Measurements from ENCODE around the gene RACGAP1. TPM values are rescaled to one million over a fixed set of nuclear protein-coding genes. Genes with fewer than 3 reads are reported as not detected.

The RACGAP1 gene
- total RNA-seq (2013), result 8.1 TPM
- polyA plus RNA-seq, result 1 to 10 TPM; 3.1 to 5.4 (median 3.6) TPM
- polyA minus RNA-seq, result 4.4 and 6.4 TPM in 2 replicates
- total RNA-seq, result 4.4 to 43.0 (median 8.3) reads per million in 11 experiments

DNA sequence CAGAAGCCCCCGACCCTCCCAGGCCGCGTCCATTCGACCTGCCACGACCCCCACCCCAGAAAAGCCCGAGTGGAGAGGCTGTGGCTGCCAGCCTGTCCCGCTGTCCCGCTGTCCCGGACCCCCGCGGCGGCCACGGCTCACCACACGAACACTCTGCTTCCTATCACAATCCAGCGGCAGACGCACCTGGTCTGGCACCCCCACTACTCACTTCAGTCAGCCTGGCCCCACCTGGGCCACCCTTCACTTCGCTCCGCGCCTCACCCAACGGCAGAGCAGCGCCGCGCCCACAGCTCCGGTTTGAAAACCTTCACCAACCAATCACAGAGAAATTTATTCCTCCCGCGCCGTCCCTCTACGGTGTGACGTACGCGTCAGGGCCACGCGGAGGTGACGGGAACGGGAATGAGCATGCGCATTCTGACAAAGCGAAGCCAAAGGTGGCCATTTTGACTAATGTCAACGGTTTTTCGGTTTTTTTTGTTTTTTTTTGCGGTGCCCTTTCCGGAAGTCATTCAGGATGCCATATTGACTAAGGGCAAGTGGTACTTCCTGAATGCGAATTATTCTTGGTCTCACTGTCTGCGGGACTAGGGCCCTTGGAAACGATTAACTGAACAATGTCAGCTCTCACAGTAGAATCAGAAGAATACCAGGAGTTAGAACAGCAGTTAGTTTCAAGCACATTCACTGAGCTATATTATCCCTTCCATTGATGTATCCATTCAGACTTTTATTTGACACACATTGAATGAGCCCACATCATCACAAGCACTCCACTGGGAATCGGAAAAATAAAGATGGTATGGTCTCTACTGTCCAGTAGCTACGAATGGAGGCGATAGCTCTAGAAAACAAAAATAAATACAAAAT, at the start of gene RACGAP1:
TSS of gene RACGAP1 (minus strand) at position 308 of the 873 bp plus-strand sequence. CDS start 8,779 bp downstream, outside the sequence.
- peak; percentile 98 to 100 (median 99) for DNase-seq
- intact Hi-C loops (cut with micrococcal nuclease), result no loop called here
- Mint-ChIP-seq H3K4me3 (peak within 1 kb of the TSS; percentile 99 to 100), H3K4me1 (peaks cover 31% of the 10 kb centered on the region), H3K36me3 (peaks cover 18 to 26% of the 10 kb centered on the region in 2 donors), H3K9me3 (no peaks in the 10 kb centered on the region), H3K27me3 (ENCODE audit: low read depth in 3 of 3) (peaks cover 0 to 2% (median 0%) of the 10 kb centered on the region in 3 donors), H3K27ac (peak within 1 kb of the TSS; percentile 94 to 98 (median 95))
- Histone ChIP-seq H4K20me1 (ENCODE audit: insufficient read depth, low read length) (no peaks in the 10 kb centered on the region), H3K27ac (ENCODE audit: low read depth in 1 of 2, low read length in 2 of 2) (peak within 1 kb of the TSS; percentile 0 to 69), H3K36me3 (replicated peaks in 1 of 2; ENCODE audit: control insufficient read depth in 1 of 2, insufficient read depth in 2 of 2, low read length in 2 of 2) (peaks cover 6 to 16% of the 10 kb centered on the region in 2 donors), H3K4me3 (replicated peaks in 1 of 3; ENCODE audit: low read depth in 2 of 3, low read length in 3 of 3) (peak within 1 kb of the TSS; percentile 66 to 91 (median 82)), H3K27me3 (ENCODE audit: control insufficient read depth in 2 of 2, insufficient read depth in 2 of 2, low read length in 2 of 2) (no peaks in the 10 kb centered on the region), H3K79me2 (ENCODE audit: insufficient read depth, low read length) (peaks cover 50% of the 10 kb centered on the region), H2AFZ (ENCODE audit: insufficient read depth, low read depth, low read length, poor library complexity, severe bottlenecking) (peak within 1 kb of the TSS; percentile 80), H3K4me1 (ENCODE audit: control insufficient read depth in 1 of 2, insufficient read depth in 2 of 2, low read length in 2 of 2) (peaks cover 14% of the 10 kb centered on the region in 2 donors), H3K9me3 (replicated peaks in 1 of 2; ENCODE audit: control insufficient read depth in 1 of 2, insufficient read depth in 1 of 2, low read length in 2 of 2) (no peaks in the 10 kb centered on the region), H3K9ac (ENCODE audit: insufficient read depth, low read length, poor library complexity, severe bottlenecking) (peak within 1 kb of the TSS; percentile 60), H3K4me2 (replicated peaks; ENCODE audit: extremely low read depth, low read length, poor library complexity, severe bottlenecking) (peak within 1 kb of the TSS; percentile 82)
- TF ChIP-seq CTCF (IDR thresholded peaks at IDR 0.05), result no peak
- WGBS (ENCODE audit: insufficient coverage), result under 1% methylated on average over 44 of the region's 47 CpGs

DNA sequence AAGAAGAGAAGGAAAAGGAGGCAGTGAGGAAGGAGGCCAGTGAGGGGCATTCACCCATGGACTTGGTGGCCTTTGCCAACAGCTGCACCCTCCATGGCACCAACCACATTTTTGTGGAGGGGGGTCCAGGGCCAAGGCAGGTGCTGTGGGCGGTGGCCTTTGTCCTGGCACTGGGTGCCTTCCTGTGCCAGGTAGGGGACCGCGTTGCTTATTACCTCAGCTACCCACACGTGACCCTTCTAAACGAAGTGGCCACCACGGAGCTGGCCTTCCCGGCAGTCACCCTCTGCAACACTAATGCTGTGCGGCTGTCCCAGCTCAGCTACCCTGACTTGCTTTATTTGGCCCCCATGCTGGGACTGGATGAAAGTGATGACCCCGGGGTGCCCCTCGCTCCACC, 48.4 kb upstream of the RACGAP1 start:
- H2AFZ ChIP-seq (ENCODE audit: insufficient read depth, low read depth, low read length, poor library complexity, severe bottlenecking), result no peak overlapping the region
- WGBS (ENCODE audit: insufficient coverage), result 92% methylated on average over 10 of the region's 10 CpGs
- TF ChIP-seq CTCF (IDR thresholded peaks at IDR 0.05), result no peak

More for the DNA sequence above, 48.4 kb upstream of the RACGAP1 start:
- no peak overlapping the region for H3K9ac ChIP-seq (ENCODE audit: insufficient read depth, low read length, poor library complexity, severe bottlenecking)
- intact Hi-C loops (cut with micrococcal nuclease), result loop anchor here (2.0 kb wide), 2 partner anchors 101 to 103 kb away; no protein-coding TSS in a partner anchor
- no peaks in the 10 kb centered on the region for H4K20me1 ChIP-seq (ENCODE audit: insufficient read depth, low read length)
- Mint-ChIP-seq H3K36me3 (no peaks in the 10 kb centered on the region), H3K4me3 (no peak overlapping the region), H3K4me1 (peaks cover 11% of the 10 kb centered on the region), H3K27ac (peak overlapping the region in 1 of 7 donors; percentile 78), H3K9me3 (peaks cover 0 to 2% (median 0%) of the 10 kb centered on the region in 7 donors), H3K27me3 (ENCODE audit: low read depth in 3 of 3) (peaks cover 5 to 19% (median 17%) of the 10 kb centered on the region in 3 donors)
- no peaks in the 10 kb centered on the region for H3K9me3 ChIP-seq (replicated peaks in 1 of 2; ENCODE audit: control insufficient read depth in 1 of 2, insufficient read depth in 1 of 2, low read length in 2 of 2)
- no peak overlapping the region for H3K4me2 ChIP-seq (replicated peaks; ENCODE audit: extremely low read depth, low read length, poor library complexity, severe bottlenecking)
- no peak overlapping the region for H3K27ac ChIP-seq (ENCODE audit: low read depth in 1 of 2, low read length in 2 of 2)
- no peak for DNase-seq
- H3K36me3 ChIP-seq (replicated peaks in 1 of 2; ENCODE audit: control insufficient read depth in 1 of 2, insufficient read depth in 2 of 2, low read length in 2 of 2), result no peaks in the 10 kb centered on the region
- no peaks in the 10 kb centered on the region for H3K79me2 ChIP-seq (ENCODE audit: insufficient read depth, low read length)
- no peak overlapping the region for H3K4me3 ChIP-seq (replicated peaks in 1 of 3; ENCODE audit: low read depth in 2 of 3, low read length in 3 of 3)
- H3K27me3 ChIP-seq (ENCODE audit: control insufficient read depth in 2 of 2, insufficient read depth in 2 of 2, low read length in 2 of 2), result peaks cover 0 to 4% of the 10 kb centered on the region in 2 donors
- H3K4me1 ChIP-seq (ENCODE audit: control insufficient read depth in 1 of 2, insufficient read depth in 2 of 2, low read length in 2 of 2), result peaks cover 0 to 7% of the 10 kb centered on the region in 2 donors

Data from CD14-positive monocyte (primary cell).